Effector memory CD8-positive, alpha-beta T cell (primary cell): Measurements from ENCODE around the gene TMPRSS12.
A peak's percentile ranks its signal among the peaks of the same experiment; 100 is the strongest.
"Not testable (repeated sequence)": the region's sequence is repeated elsewhere in the genome, so short reads cannot be mapped to it uniquely, and the experiment has no call there.

Source experiments
- ATAC-seq: fragments of 150-1000 bp; cut with Tn5 transposase; replicated peaks from 2 replicates; pipeline ENCODE4 v1.10.0; 2021; ENCODE audit warnings: mild to moderate bottlenecking, moderate library complexity
- DNase-seq, 3 experiments: peaks; one replicate each; pipeline ENCODE4 v3.0.0; 2021
- H3K27ac Mint-ChIP-seq, 2 donors: one replicate each; pipeline ENCODE4 v1.8.0; 2022; ENCODE audit warnings: mild to moderate bottlenecking in 2 of 2, mixed read lengths in 2 of 2, moderate library complexity in 2 of 2
- H3K27me3 Mint-ChIP-seq, 2 donors: one replicate each; pipeline ENCODE4 v1.8.0; 2022; ENCODE audit warnings: mixed read lengths in 2 of 2
- H3K36me3 Mint-ChIP-seq: one replicate; pipeline ENCODE4 v1.8.0; 2022; ENCODE audit warnings: mild to moderate bottlenecking, moderate library complexity, mixed read lengths; ENCODE audit not compliant: insufficient read depth
- H3K4me1 Mint-ChIP-seq, 2 donors: one replicate each; pipeline ENCODE4 v1.8.0; 2022; ENCODE audit warnings: low read depth in 2 of 2, mixed read lengths in 2 of 2
- H3K4me3 Mint-ChIP-seq, 2 donors: one replicate each; pipeline ENCODE4 v1.8.0; 2022; ENCODE audit warnings: mild to moderate bottlenecking in 2 of 2, mixed read lengths in 2 of 2, moderate library complexity in 2 of 2
- H3K9me3 Mint-ChIP-seq, 2 donors: one replicate each; pipeline ENCODE4 v1.8.0; 2022; ENCODE audit warnings: mixed read lengths in 2 of 2

TMPRSS12 gene

GRCh38 chr12:50924439-50925341, 82.0 kb downstream of the TMPRSS12 start:
- DNase-seq, result peak; percentile 19 to 36 (median 25)

GRCh38 chr12:50925342-50925651, 82.6 kb downstream of the TMPRSS12 start:
- Mint-ChIP-seq H3K4me3 (peak overlapping the region; percentile 76 to 86), H3K9me3 (no peaks in the 10 kb centered on the region), H3K4me1 (peaks cover 16 to 20% of the 10 kb centered on the region in 2 donors), H3K36me3 (peaks cover 15% of the 10 kb centered on the region), H3K27me3 (no peaks in the 10 kb centered on the region), H3K27ac (peak overlapping the region; percentile 64 to 87)
- ATAC-seq (peak; percentile 21), DNase-seq (no peak)

More at GRCh38 chr12:50924439-50925341, 82.0 kb downstream of the TMPRSS12 start:
- Mint-ChIP-seq H3K36me3 (peaks cover 10% of the 10 kb centered on the region), H3K9me3 (no peaks in the 10 kb centered on the region), H3K27me3 (no peaks in the 10 kb centered on the region), H3K27ac (peak overlapping the region; percentile 64 to 87), H3K4me1 (peaks cover 16 to 20% of the 10 kb centered on the region in 2 donors), H3K4me3 (peak overlapping the region; percentile 76 to 86)
- peak; percentile 93 for ATAC-seq

- DNase-seq (no peak), ATAC-seq (no peak)
- peak overlapping the region; percentile 64 to 87 for H3K27ac Mint-ChIP-seq
- H3K27me3 Mint-ChIP-seq, result no peaks in the 10 kb centered on the region
- H3K4me1 Mint-ChIP-seq, result peaks cover 16 to 20% of the 10 kb centered on the region in 2 donors
- H3K36me3 Mint-ChIP-seq, result peaks cover 17% of the 10 kb centered on the region
- peak overlapping the region; percentile 76 to 86 for H3K4me3 Mint-ChIP-seq
- H3K9me3 Mint-ChIP-seq, result no peaks in the 10 kb centered on the region
Observed at GRCh38 chr12:50925920-50926319, 83.2 kb downstream of the TMPRSS12 start.

DNA sequence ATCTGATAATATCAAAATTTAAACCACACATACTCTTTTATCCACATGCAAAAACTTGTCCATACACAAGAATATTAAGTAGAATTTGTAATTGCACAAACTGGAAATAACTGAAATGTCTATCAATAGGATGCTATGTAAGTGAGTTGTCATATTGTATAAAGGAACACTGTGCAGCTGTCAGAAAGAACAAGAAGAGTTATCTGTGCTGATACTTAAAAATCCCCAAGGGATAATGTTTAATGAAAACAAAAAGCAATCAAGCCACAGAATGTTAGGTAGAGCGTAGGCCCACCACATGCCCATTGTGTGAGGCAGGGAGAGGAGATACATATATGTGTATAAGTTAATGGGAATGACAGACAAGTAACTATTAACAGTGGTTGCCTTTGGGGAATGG, 83.7 kb downstream of the TMPRSS12 start:
- Mint-ChIP-seq H3K4me1 (peaks cover 16 to 20% of the 10 kb centered on the region in 2 donors), H3K27ac (peak overlapping the region in 1 of 2 donors; percentile 64), H3K9me3 (no peaks in the 10 kb centered on the region), H3K36me3 (peaks cover 22% of the 10 kb centered on the region), H3K4me3 (peak overlapping the region; percentile 9 to 76), H3K27me3 (no peaks in the 10 kb centered on the region)
- no peak for ATAC-seq
- DNase-seq, result no peak

DNA sequence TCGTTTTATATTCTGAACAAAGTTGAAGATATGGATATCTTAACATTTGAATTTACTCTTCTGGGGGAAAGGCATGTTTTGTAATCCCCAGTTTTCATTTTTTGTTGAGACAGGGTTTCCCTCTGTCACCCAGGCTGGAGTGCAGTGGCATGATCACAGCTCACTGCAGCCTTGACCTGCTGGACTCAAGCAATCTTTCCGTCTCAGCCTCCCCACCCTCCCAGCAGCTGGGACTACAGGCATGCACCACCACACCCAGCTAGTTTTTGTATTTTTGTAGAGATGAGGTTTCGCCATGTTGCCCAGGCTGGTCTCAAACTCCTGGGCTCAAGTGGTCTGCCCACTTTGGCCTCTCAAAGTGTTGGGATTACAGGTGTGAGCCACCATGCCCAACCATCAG, 84.2 kb downstream of the TMPRSS12 start:
- ATAC-seq, H3K27me3 Mint-ChIP-seq, DNase-seq, H3K9me3 Mint-ChIP-seq: not testable (repeated sequence)
- Mint-ChIP-seq H3K4me3 (peak overlapping the region; percentile 9 to 76), H3K4me1 (peaks cover 16 to 20% of the 10 kb centered on the region in 2 donors), H3K27ac (peak overlapping the region in 1 of 2 donors; percentile 64), H3K36me3 (peaks cover 23% of the 10 kb centered on the region)

GRCh38 chr12:50927356-50927755, 84.6 kb downstream of the TMPRSS12 start:
- no peak for DNase-seq
- no peak for ATAC-seq
- peaks cover 16 to 20% of the 10 kb centered on the region in 2 donors for H3K4me1 Mint-ChIP-seq
- peaks cover 27% of the 10 kb centered on the region for H3K36me3 Mint-ChIP-seq
- no peaks in the 10 kb centered on the region for H3K9me3 Mint-ChIP-seq
- peak overlapping the region in 1 of 2 donors; percentile 25 for H3K27ac Mint-ChIP-seq
- no peaks in the 10 kb centered on the region for H3K27me3 Mint-ChIP-seq
- H3K4me3 Mint-ChIP-seq, result peak overlapping the region in 1 of 2 donors; percentile 24

GRCh38 chr12:50927766-50928224, 85.1 kb downstream of the TMPRSS12 start:
- H3K9me3 Mint-ChIP-seq, result no peaks in the 10 kb centered on the region
- H3K4me1 Mint-ChIP-seq, result peaks cover 15 to 19% of the 10 kb centered on the region in 2 donors
- no peak for DNase-seq
- H3K4me3 Mint-ChIP-seq, result peak overlapping the region; percentile 10 to 24
- ATAC-seq, result no peak
- H3K27me3 Mint-ChIP-seq, result no peaks in the 10 kb centered on the region
- peak overlapping the region in 1 of 2 donors; percentile 25 for H3K27ac Mint-ChIP-seq
- H3K36me3 Mint-ChIP-seq, result peaks cover 27% of the 10 kb centered on the region

- Mint-ChIP-seq H3K27ac (no peak overlapping the region), H3K9me3 (no peaks in the 10 kb centered on the region)
Observed at GRCh38 chr12:50928392-50928791, 85.7 kb downstream of the TMPRSS12 start.

GRCh38 chr12:50929831-50930230, 87.1 kb downstream of the TMPRSS12 start:
- no peaks in the 10 kb centered on the region for H3K27me3 Mint-ChIP-seq
- H3K4me1 Mint-ChIP-seq, result peaks cover 13% of the 10 kb centered on the region in 2 donors
- DNase-seq (no peak), ATAC-seq (no peak)
- H3K27ac Mint-ChIP-seq, result no peak overlapping the region
- H3K9me3 Mint-ChIP-seq, result no peaks in the 10 kb centered on the region
- H3K4me3 Mint-ChIP-seq, result no peak overlapping the region
- peaks cover 20% of the 10 kb centered on the region for H3K36me3 Mint-ChIP-seq

More at GRCh38 chr12:50928392-50928791, 85.7 kb downstream of the TMPRSS12 start:
- Mint-ChIP-seq H3K4me3 (peak overlapping the region; percentile 16 to 24), H3K4me1 (peaks cover 13 to 18% of the 10 kb centered on the region in 2 donors), H3K36me3 (peaks cover 27% of the 10 kb centered on the region), H3K27me3 (no peaks in the 10 kb centered on the region)
- ATAC-seq, result no peak
- DNase-seq, result no peak

DNA sequence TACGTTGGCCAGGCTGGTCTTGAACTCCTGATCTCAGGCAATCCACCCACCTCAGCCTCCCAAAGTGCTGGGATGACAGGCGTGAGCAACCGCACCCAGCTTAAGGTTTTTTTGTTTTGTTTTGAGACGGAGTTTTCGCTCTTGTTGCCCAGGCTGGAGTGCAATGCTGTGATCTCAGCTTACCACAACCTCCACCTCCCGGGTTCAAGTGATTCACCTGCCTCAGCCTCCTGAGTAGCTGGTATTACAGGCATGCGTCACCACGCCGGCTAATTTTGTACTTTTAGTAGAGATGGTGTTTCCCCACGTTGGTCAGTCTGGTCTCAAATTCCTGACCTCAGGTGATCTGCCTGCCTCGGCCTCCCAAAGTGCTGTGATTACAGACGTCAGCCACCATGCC, 87.8 kb downstream of the TMPRSS12 start:
- H3K9me3 Mint-ChIP-seq, ATAC-seq, H3K27ac Mint-ChIP-seq, DNase-seq, H3K27me3 Mint-ChIP-seq, H3K4me3 Mint-ChIP-seq: not testable (repeated sequence)
- Mint-ChIP-seq H3K4me1 (peaks cover 7 to 13% of the 10 kb centered on the region in 2 donors), H3K36me3 (peaks cover 17% of the 10 kb centered on the region)

- ATAC-seq (no peak), DNase-seq (no peak)
- peak overlapping the region in 1 of 2 donors; percentile 38 for H3K27ac Mint-ChIP-seq
- H3K36me3 Mint-ChIP-seq, result peaks cover 17% of the 10 kb centered on the region
- H3K4me1 Mint-ChIP-seq, result peaks cover 5 to 7% of the 10 kb centered on the region in 2 donors
- H3K9me3 Mint-ChIP-seq, result no peaks in the 10 kb centered on the region
- H3K4me3 Mint-ChIP-seq, result no peak overlapping the region
- H3K27me3 Mint-ChIP-seq, result no peaks in the 10 kb centered on the region
Observed at GRCh38 chr12:50932787-50933280, 90.1 kb downstream of the TMPRSS12 start.

- Mint-ChIP-seq H3K36me3 (peaks cover 17% of the 10 kb centered on the region), H3K27me3 (no peaks in the 10 kb centered on the region), H3K4me1 (peaks cover 2% of the 10 kb centered on the region in 2 donors), H3K27ac (peak overlapping the region in 1 of 2 donors; percentile 38), H3K4me3 (no peak overlapping the region), H3K9me3 (no peaks in the 10 kb centered on the region)
- ATAC-seq (no peak), DNase-seq (no peak)
Observed at GRCh38 chr12:50933459-50934124, 90.9 kb downstream of the TMPRSS12 start.

GRCh38 chr12:50934371-50934851, 91.7 kb downstream of the TMPRSS12 start:
- no peaks in the 10 kb centered on the region for H3K27me3 Mint-ChIP-seq
- DNase-seq, result no peak
- no peaks in the 10 kb centered on the region for H3K9me3 Mint-ChIP-seq
- peaks cover 17% of the 10 kb centered on the region for H3K36me3 Mint-ChIP-seq
- no peak overlapping the region for H3K4me3 Mint-ChIP-seq
- no peak overlapping the region for H3K27ac Mint-ChIP-seq
- no peaks in the 10 kb centered on the region for H3K4me1 Mint-ChIP-seq
- no peak for ATAC-seq
